HepG2 (cell line): Measurements from ENCODE around the gene GRAMD1A. TPM values are rescaled to one million over a fixed set of nuclear protein-coding genes. Genes with fewer than 3 reads are reported as not detected.

ENCODE experiments used
- E2F2 ChIP-seq: sonication (generic); formaldehyde crosslinking; IDR thresholded peaks from 2 replicates; pipeline ENCODE4 v1.4.0; 2020; ENCODE audit warnings: missing genetic modification reagents, borderline replicate concordance
- EZH2 ChIP-seq: conservative IDR thresholded peaks from 2 replicates; pipeline ENCODE4 v1.6.1; 2012; ENCODE audit warnings: mild to moderate bottlenecking, low read depth, low read length, moderate library complexity
- HMG20B ChIP-seq: conservative IDR thresholded peaks from 2 replicates; pipeline ENCODE4 v1.6.1; 2016; ENCODE audit warnings: missing genetic modification reagents, missing compliant biosample characterization
- HNRNPUL1 ChIP-seq: fragments of 200-400 bp; formaldehyde crosslinking; IDR thresholded peaks from 2 replicates; pipeline ENCODE4 v1.6.1; 2017; ENCODE audit warnings: low read depth, mild to moderate bottlenecking, low read length, moderate library complexity
- HOXA5 ChIP-seq: sonication (generic); formaldehyde crosslinking; IDR thresholded peaks from 2 replicates; pipeline ENCODE4 v1.4.0; 2020; ENCODE audit warnings: missing genetic modification reagents
- KLF6 ChIP-seq: IDR thresholded peaks from 2 replicates; pipeline ENCODE4 v1.8.0; 2016; ENCODE audit warnings: missing biosample characterization, missing genetic modification reagents
- MAFF ChIP-seq: IDR thresholded peaks from 2 replicates; pipeline ENCODE4 v1.6.1; 2011; ENCODE audit warnings: low read depth, low read length, improper control_type of control experiment
- MED13 ChIP-seq: sonication (generic); formaldehyde crosslinking; IDR thresholded peaks from 2 replicates; pipeline ENCODE4 v1.5.0; 2020; ENCODE audit warnings: missing genetic modification reagents
- RCOR2 ChIP-seq: IDR thresholded peaks from 2 replicates; pipeline ENCODE4 v1.6.1; 2016; ENCODE audit warnings: missing biosample characterization, missing genetic modification reagents
- ZBTB33 ChIP-seq: sonication (generic); formaldehyde crosslinking; IDR thresholded peaks from 2 replicates; pipeline ENCODE4 v1.4.0; 2020; ENCODE audit warnings: missing genetic modification reagents
- ZBTB43 ChIP-seq: sonication (generic); formaldehyde crosslinking; conservative IDR thresholded peaks from 2 replicates; pipeline ENCODE4 v1.4.0; 2020; ENCODE audit warnings: missing genetic modification reagents
- ZNF614 ChIP-seq: IDR thresholded peaks from 2 replicates; pipeline ENCODE4 v1.6.1; 2018; ENCODE audit warnings: missing biosample characterization, missing genetic modification reagents, inconsistent platforms, borderline replicate concordance
- polyA plus RNA-seq, 8 experiments: library from polyadenylated mRNA; depleted of rRNA in 3 of 8; stranded (reverse) in 7 of 8; unstranded in 1 of 8; fragments of >200 nt; fragmentation: Illumina TruSeq in 4 of 8; extraction: Trizol in 4 of 8; gene quantifications; 2 replicates each; pipeline versions ENCODE4 v1.2.1 to v1.2.3, GENCODE V29; 2011 to 2016; ENCODE audit warnings: low read depth in 4 of 8, missing spikeins in 1 of 8, mixed read lengths in 1 of 8; ENCODE audit not compliant: insufficient read depth in 1 of 8
- total RNA-seq, 5 experiments: library from RNA; depleted of rRNA; stranded (reverse); fragments of >200 nt; fragmentation: Illumina TruSeq; extraction: Trizol; gene quantifications; 2 replicates each; pipeline ENCODE4 v1.2.3, GENCODE V29; 2016; ENCODE audit warnings: low read depth in 1 of 5
- TF ChIP-seq, protein P1 (sequence below): IDR thresholded peaks from 2 replicates; pipeline ENCODE4 v1.6.1; 2016; ENCODE audit warnings: mild to moderate bottlenecking
- TF ChIP-seq, protein P2 (sequence below): sonication (generic); formaldehyde crosslinking; IDR thresholded peaks from 2 replicates; pipeline ENCODE4 v1.4.0; 2020; ENCODE audit warnings: missing genetic modification reagents

GRAMD1A gene
- total and polyA plus RNA-seq, 2 of the 13 experiments (the other 11 are each of a cell fraction or from before 2014, with no cell fraction given): 14.7 to 181 TPM

DNA sequence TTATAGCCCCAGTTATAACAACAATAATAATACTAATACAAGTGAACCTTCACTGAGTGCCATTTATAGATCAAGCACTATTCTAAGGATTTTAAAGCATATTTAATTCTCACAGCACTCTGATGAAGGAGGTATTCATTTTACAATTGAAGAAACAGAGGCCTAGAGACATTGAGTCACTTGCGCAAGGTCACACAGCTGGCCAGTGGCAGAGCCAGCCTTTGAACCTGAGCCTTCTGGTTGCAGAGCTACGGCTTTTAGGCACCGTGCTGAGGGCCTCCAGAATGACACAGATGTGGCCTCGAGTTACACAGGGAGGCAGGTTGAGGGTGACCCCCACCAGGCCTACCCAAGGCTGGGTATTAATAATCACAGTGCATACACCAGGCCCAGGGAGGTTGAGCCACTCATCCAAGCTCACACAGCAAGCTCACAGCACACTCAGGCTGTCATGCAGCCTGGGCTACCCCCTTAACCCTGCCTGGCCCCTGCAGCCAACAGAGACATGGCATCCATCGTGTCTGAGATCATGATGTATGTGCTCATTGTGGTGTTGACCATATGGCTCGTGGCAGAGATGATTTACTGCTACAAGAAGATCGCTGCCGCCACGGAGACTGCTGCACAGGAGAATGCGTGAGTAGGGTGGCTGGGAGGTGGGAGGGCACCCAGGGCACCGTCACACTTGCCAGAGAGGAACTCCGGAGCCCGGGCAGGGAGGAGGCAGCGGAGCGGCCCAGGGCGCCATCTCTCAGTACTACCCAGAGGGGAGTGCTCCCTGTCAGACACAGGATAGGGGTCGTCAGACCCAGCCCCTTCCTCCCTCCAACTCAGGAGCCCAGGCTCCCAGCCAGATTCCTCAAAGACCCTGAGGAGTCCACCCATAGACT, 38.7 kb downstream of the GRAMD1A start (continued):
- TF ChIP-seq HOXA5 (CRISPR knock-in tag) (no peak), RCOR2 (no peak), MED13 (CRISPR knock-in tag) (no peak), ZBTB33 (CRISPR knock-in tag) (peak; percentile 83), KLF6 (CRISPR knock-in tag) (no peak), HMG20B (no peak), MAFF (no peak), ZNF614 (CRISPR knock-in tag) (no peak), ZBTB43 (CRISPR knock-in tag) (no peak), EZH2 (no peak), E2F2 (no peak), HNRNPUL1 (no peak)
- TF ChIP-seq, protein P1, sequence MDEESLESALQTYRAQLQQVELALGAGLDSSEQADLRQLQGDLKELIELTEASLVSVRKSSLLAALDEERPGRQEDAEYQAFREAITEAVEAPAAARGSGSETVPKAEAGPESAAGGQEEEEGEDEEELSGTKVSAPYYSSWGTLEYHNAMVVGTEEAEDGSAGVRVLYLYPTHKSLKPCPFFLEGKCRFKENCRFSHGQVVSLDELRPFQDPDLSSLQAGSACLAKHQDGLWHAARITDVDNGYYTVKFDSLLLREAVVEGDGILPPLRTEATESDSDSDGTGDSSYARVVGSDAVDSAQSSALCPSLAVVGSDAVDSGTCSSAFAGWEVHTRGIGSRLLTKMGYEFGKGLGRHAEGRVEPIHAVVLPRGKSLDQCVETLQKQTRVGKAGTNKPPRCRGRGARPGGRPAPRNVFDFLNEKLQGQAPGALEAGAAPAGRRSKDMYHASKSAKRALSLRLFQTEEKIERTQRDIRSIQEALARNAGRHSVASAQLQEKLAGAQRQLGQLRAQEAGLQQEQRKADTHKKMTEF: no peak
- TF ChIP-seq, protein P2, sequence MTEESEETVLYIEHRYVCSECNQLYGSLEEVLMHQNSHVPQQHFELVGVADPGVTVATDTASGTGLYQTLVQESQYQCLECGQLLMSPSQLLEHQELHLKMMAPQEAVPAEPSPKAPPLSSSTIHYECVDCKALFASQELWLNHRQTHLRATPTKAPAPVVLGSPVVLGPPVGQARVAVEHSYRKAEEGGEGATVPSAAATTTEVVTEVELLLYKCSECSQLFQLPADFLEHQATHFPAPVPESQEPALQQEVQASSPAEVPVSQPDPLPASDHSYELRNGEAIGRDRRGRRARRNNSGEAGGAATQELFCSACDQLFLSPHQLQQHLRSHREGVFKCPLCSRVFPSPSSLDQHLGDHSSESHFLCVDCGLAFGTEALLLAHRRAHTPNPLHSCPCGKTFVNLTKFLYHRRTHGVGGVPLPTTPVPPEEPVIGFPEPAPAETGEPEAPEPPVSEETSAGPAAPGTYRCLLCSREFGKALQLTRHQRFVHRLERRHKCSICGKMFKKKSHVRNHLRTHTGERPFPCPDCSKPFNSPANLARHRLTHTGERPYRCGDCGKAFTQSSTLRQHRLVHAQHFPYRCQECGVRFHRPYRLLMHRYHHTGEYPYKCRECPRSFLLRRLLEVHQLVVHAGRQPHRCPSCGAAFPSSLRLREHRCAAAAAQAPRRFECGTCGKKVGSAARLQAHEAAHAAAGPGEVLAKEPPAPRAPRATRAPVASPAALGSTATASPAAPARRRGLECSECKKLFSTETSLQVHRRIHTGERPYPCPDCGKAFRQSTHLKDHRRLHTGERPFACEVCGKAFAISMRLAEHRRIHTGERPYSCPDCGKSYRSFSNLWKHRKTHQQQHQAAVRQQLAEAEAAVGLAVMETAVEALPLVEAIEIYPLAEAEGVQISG (CRISPR knock-in tag): no peak
